Measurements from ENCODE around the gene EFEMP2.

DNA sequence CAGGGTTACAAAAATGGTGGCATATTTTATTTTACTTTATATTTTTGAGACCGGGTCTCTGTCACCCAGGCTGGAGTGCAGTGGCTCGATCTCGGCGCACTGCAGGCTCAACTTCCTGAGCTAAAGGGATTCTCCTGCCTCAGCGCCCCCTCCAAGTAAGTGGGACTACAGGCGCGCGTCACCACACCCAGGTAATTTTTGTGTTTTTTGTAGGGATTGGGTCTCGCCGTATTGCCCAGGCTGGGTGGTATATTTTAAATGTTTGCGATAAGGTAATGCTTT, 28.2 kb upstream of the EFEMP2 start:
- TF ChIP-seq, protein P1, sequence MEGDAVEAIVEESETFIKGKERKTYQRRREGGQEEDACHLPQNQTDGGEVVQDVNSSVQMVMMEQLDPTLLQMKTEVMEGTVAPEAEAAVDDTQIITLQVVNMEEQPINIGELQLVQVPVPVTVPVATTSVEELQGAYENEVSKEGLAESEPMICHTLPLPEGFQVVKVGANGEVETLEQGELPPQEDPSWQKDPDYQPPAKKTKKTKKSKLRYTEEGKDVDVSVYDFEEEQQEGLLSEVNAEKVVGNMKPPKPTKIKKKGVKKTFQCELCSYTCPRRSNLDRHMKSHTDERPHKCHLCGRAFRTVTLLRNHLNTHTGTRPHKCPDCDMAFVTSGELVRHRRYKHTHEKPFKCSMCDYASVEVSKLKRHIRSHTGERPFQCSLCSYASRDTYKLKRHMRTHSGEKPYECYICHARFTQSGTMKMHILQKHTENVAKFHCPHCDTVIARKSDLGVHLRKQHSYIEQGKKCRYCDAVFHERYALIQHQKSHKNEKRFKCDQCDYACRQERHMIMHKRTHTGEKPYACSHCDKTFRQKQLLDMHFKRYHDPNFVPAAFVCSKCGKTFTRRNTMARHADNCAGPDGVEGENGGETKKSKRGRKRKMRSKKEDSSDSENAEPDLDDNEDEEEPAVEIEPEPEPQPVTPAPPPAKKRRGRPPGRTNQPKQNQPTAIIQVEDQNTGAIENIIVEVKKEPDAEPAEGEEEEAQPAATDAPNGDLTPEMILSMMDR (IDR thresholded peaks at IDR 0.05), result no peak
- no peak for TF ChIP-seq POLR2A (IDR thresholded peaks at IDR 0.05)

Measured in esophagus squamous epithelium (tissue), 4 donors.